GM23248 (cell line): Measurements from ENCODE around the gene TOP3B. TPM values are rescaled to one million over a fixed set of nuclear protein-coding genes. Genes with fewer than 3 reads are reported as not detected.

Source experiments
- DNase-seq: peaks from one replicate; pipeline ENCODE4 v3.0.0-alpha.2; 2015
- H2AFZ ChIP-seq: fragments of 200-600 bp; sonication (generic); 2 replicates; pipeline ENCODE4 v1.6.1; 2016; ENCODE audit warnings: antibody characterized with exemption
- H3F3A ChIP-seq: fragments of 200-600 bp; sonication (generic); 2 replicates; pipeline ENCODE4 v1.6.1; 2016; ENCODE audit warnings: mild to moderate bottlenecking, antibody characterized with exemption, mixed run types; ENCODE audit not compliant: insufficient read depth
- H3K27ac ChIP-seq: fragments of 200-600 bp; sonication (generic); 2 replicates; pipeline ENCODE4 v1.5.1; 2016; ENCODE audit warnings: mild to moderate bottlenecking
- H3K27me3 ChIP-seq: fragments of 200-600 bp; sonication (generic); replicated peaks from 2 replicates; pipeline ENCODE4 v1.6.1; 2016; ENCODE audit warnings: mild to moderate bottlenecking; ENCODE audit not compliant: insufficient read depth
- H3K36me3 ChIP-seq: fragments of 200-600 bp; sonication (generic); 2 replicates; pipeline ENCODE4 v1.6.1; 2016; ENCODE audit warnings: low read depth, mild to moderate bottlenecking
- H3K4me1 ChIP-seq: fragments of 200-600 bp; sonication (generic); 2 replicates; pipeline ENCODE4 v1.6.1; 2016; ENCODE audit warnings: mild to moderate bottlenecking; ENCODE audit not compliant: insufficient read depth
- H3K4me2 ChIP-seq: fragments of 200-600 bp; sonication (generic); one replicate; pipeline ENCODE4 v1.6.1; 2016; ENCODE audit warnings: mild to moderate bottlenecking; ENCODE audit not compliant: unreplicated experiment
- H3K4me3 ChIP-seq: fragments of 200-600 bp; sonication (generic); 2 replicates; pipeline ENCODE4 v1.5.1; 2016; ENCODE audit warnings: mild to moderate bottlenecking
- H3K79me2 ChIP-seq: fragments of 200-600 bp; sonication (generic); 2 replicates; pipeline ENCODE4 v1.6.1; 2016; ENCODE audit warnings: mild to moderate bottlenecking; ENCODE audit not compliant: insufficient read depth
- H3K9ac ChIP-seq: fragments of 200-600 bp; sonication (generic); 2 replicates; pipeline ENCODE4 v1.6.1; 2016; ENCODE audit warnings: mild to moderate bottlenecking
- H3K9me2 ChIP-seq: fragments of 200-600 bp; sonication (generic); 2 replicates; pipeline ENCODE4 v1.6.1; 2016; ENCODE audit warnings: mixed run types, mild to moderate bottlenecking, moderate library complexity; ENCODE audit not compliant: insufficient read depth
- H3K9me3 ChIP-seq: fragments of 200-600 bp; sonication (generic); one replicate; pipeline ENCODE4 v1.6.1; 2017; ENCODE audit warnings: low read depth
- H4K20me1 ChIP-seq: fragments of 200-600 bp; sonication (generic); 2 replicates; pipeline ENCODE4 v1.6.0; 2016; ENCODE audit not compliant: insufficient read depth
- EZH2 ChIP-seq: fragments of 200-600 bp; sonication (generic); IDR thresholded peaks from 2 replicates; pipeline ENCODE4 v1.6.1; 2018; ENCODE audit warnings: antibody characterized with exemption, mild to moderate bottlenecking; ENCODE audit not compliant: insufficient read depth, poor library complexity, severe bottlenecking
- EZH2phosphoT487 ChIP-seq: fragments of 200-600 bp; sonication (generic); IDR thresholded peaks from 2 replicates; pipeline ENCODE4 v1.6.1; 2018; ENCODE audit warnings: antibody characterized with exemption, moderate library complexity, mild to moderate bottlenecking, low read depth; ENCODE audit not compliant: insufficient read depth
- WGBS, 2 experiments: methylation state at CpG; one replicate each; pipeline ENCODE4 v1.1.6; 2015 to 2017; ENCODE audit warnings: low lambda C conversion rate in 2 of 2, low coverage in 1 of 2; ENCODE audit errors: missing lambda C conversion rate in 2 of 2; 5-methylcytosine and 5-hydroxymethylcytosine counted together
- in situ Hi-C: fragments of 300-500 bp; cut with MboI; formaldehyde crosslinking; loops from 2 replicates; pipeline ENCODE4 v1.15.0; 2020
- polyA plus RNA-seq: library from polyadenylated mRNA; unstranded; fragments of >200 nt; fragmentation: Nextera tagmentation; extraction: Ambion mirVana; gene quantifications from 2 replicates; pipeline ENCODE4 v1.2.1, GENCODE V29; 2016
- total RNA-seq: library from RNA; depleted of rRNA; stranded (reverse); fragments of >200 nt; shearing (Covaris generic); gene quantifications from 2 replicates; pipeline ENCODE4 v1.2.3, GENCODE V29; 2014

TOP3B gene
- total and polyA plus RNA-seq, 2 experiments from 2014 or later: 11.6 to 16.0 TPM

DNA sequence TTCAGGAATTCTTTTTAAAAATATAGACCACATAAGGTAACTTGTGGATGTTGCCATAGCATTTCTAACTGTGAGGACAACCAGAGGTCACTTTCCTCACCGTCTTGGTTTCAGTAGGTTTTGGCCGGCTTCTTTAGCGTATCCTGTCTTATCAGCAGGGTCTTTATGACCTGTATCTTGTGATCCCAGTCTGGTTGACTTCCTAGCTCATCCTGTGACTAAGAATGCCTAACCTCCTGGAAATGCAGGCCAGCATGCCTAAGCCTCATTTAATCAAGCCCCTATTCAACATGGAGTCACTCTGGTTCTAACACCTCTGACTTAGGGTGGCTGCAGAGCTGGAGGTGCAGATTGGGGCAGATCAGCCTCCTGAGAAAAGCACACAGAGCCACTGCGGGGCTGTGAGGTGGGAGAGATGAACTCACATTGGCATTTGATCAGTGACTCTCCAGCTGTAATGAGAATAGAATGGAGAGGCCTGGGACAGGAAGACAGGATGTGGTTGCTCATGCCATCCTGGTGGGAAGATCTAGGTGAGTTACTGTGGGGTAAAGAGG, 41.1 kb upstream of the TOP3B start:
- Histone ChIP-seq H3K4me3 (no peak overlapping the region), H3K36me3 (no peaks in the 10 kb centered on the region), H4K20me1 (no peaks in the 10 kb centered on the region), H3K9me2 (no peaks in the 10 kb centered on the region), H3K4me1 (no peaks in the 10 kb centered on the region), H3F3A (no peaks in the 10 kb centered on the region), H3K27ac (no peak overlapping the region), H3K9me3 (no peaks in the 10 kb centered on the region), H3K79me2 (no peaks in the 10 kb centered on the region), H3K9ac (no peak overlapping the region), H3K27me3 (no peaks in the 10 kb centered on the region), H2AFZ (no peak overlapping the region), H3K4me2 (no peak overlapping the region)
- WGBS, 2 experiments: 77 to 81% methylated on average over 4 of the region's 4 CpGs
- no peak for DNase-seq
- in situ Hi-C loops: no loop called here
- TF ChIP-seq EZH2 (no peak), EZH2phosphoT487 (no peak)

DNA sequence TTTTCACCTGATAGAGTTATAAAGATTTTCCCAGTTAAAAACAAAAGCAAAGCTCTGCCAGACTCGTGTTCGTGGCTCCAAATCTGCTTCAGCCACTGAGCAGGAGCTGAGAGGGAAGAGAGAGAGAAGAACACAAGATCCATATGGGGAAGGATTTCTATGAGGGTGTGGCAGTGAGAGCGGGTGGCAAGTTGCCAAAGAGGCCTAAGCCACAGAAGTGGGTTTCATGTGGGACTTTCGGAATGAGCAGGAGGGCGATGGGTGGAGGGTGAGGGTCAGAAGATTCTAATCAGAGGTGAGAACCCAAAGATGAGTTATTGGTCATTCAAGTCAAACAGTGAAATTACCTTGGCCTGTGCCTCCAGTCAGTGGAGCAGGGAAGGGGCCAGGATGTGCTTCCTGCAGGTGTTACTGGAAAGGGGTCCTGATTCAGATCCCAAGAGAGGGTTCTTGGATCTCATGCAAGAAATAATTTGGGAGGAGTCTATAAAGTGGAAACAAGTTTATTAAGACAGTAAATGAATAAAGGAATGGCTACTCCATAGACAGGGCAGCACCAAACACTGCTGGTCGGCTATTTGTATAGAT, 40.5 kb upstream of the TOP3B start:
- in situ Hi-C loops: no loop called here
- Histone ChIP-seq H3K4me3 (no peak overlapping the region), H3K4me1 (no peaks in the 10 kb centered on the region), H3K27ac (no peak overlapping the region), H3F3A (no peaks in the 10 kb centered on the region), H4K20me1 (no peaks in the 10 kb centered on the region), H3K27me3 (no peaks in the 10 kb centered on the region), H3K36me3 (no peaks in the 10 kb centered on the region), H2AFZ (no peak overlapping the region), H3K9me3 (no peaks in the 10 kb centered on the region), H3K9me2 (no peaks in the 10 kb centered on the region), H3K79me2 (no peaks in the 10 kb centered on the region), H3K9ac (no peak overlapping the region), H3K4me2 (no peak overlapping the region)
- no peak for DNase-seq
- 40 to 45% methylated on average over 6 of the region's 6 CpGs for WGBS, 2 experiments
- no peak for TF ChIP-seq EZH2
- TF ChIP-seq EZH2phosphoT487: no peak

DNA sequence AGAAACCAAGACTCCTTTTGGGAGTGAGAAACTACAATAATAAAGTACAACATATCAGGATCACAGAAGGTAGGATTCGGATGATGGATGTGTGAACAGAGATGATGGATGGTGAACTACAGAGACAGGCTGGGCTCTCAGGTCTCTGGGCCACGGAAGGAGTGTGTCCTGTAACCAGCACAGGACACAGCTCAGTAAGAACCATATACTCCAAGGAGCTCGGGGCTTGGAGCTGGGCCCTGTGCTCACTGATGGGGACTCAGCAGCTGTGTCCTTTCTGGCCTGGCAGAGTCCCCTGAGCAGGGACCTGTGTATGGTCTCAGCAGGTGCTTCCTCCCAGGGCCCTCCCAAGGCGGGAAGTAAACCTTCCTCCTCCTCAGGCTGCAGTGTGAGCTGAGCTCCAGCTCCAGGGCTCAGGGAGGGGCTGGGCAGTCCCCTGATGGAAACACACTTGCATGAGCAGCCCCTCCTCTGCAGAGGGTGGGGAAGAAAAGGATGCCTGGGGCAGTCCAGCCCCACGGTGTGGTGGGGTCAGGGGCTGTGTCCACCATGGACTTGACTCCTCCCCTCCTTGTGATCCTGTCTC, 39.8 kb upstream of the TOP3B start:
- no peaks in the 10 kb centered on the region for H3K27me3 ChIP-seq
- in situ Hi-C loops: no loop called here
- H3K4me3 ChIP-seq: no peak overlapping the region
- no peak overlapping the region for H3K27ac ChIP-seq
- H3K36me3 ChIP-seq: no peaks in the 10 kb centered on the region
- H2AFZ ChIP-seq: no peak overlapping the region
- H3K4me2 ChIP-seq: no peak overlapping the region
- TF ChIP-seq EZH2phosphoT487 (no peak), EZH2 (no peak)
- no peaks in the 10 kb centered on the region for H3K9me3 ChIP-seq
- H3F3A ChIP-seq: no peaks in the 10 kb centered on the region
- no peaks in the 10 kb centered on the region for H3K9me2 ChIP-seq
- no peak overlapping the region for H3K9ac ChIP-seq
- H4K20me1 ChIP-seq: no peaks in the 10 kb centered on the region
- 25 to 34% methylated on average over 4 to 5 of the region's 5 CpGs for WGBS, 2 experiments
- H3K4me1 ChIP-seq: no peaks in the 10 kb centered on the region
- no peak for DNase-seq
- no peaks in the 10 kb centered on the region for H3K79me2 ChIP-seq

DNA sequence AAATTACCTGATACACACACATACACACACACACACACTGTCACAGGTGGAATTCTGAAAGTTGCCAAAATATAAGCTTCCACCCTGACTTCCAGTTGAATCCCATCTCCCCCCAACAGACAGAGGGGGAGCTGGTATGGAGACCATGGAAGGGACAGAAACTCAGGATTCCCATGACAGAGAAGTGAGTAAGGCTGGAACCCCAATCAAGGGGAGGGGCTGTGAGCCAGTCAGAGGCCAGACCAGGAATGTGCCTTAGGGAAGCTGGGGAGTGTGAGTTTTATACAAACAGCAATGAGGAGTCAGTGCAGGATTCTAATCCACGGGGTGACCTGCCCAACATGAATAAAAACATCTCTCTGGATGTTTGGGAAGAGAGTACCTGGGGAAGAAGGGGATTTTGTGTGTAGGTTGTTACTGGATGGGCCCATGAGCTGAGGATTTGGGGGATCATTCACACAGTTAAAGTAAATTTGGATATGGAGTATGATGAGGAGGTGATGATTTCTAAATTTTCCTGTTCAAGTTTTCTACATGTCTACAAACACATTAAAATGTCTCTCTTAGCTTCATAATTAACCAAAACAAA, 38.7 kb upstream of the TOP3B start:
- H3K4me3 ChIP-seq: no peak overlapping the region
- no peaks in the 10 kb centered on the region for H3K79me2 ChIP-seq
- in situ Hi-C loops: no loop called here
- H3K9me2 ChIP-seq: no peaks in the 10 kb centered on the region
- no peaks in the 10 kb centered on the region for H3F3A ChIP-seq
- H2AFZ ChIP-seq: no peak overlapping the region
- H4K20me1 ChIP-seq: no peaks in the 10 kb centered on the region
- H3K4me1 ChIP-seq: no peaks in the 10 kb centered on the region
- no peaks in the 10 kb centered on the region for H3K36me3 ChIP-seq
- H3K4me2 ChIP-seq: no peak overlapping the region
- H3K27me3 ChIP-seq: no peaks in the 10 kb centered on the region
- TF ChIP-seq EZH2phosphoT487 (no peak), EZH2 (no peak)
- H3K9me3 ChIP-seq: no peaks in the 10 kb centered on the region
- 0 to 6% methylated on average over 1 of the region's 1 CpG for WGBS, 2 experiments
- H3K9ac ChIP-seq: no peak overlapping the region
- no peak overlapping the region for H3K27ac ChIP-seq
- DNase-seq: peak; percentile 5
